Activated CD4-positive, alpha-beta T cell treated with anti-CD3 and anti-CD28 coated beads, Interleukin-2, amount 50 U/mL, for 24 hours (primary cell): Measurements from ENCODE around the gene GNAT1.
A peak's percentile ranks its signal among the peaks of the same experiment; 100 is the strongest.
"Not testable (repeated sequence)": the region's sequence is repeated elsewhere in the genome, so short reads cannot be mapped to it uniquely, and the experiment has no call there.

Experiments used
- DNase-seq, 2 donors: peaks; one replicate each; pipeline ENCODE4 v3.0.0-alpha.2; 2020; ENCODE audit warnings: low read depth in 1 of 2, low spot score in 1 of 2

Gene GNAT1

GRCh38 chr3:50217681-50218080 lies 26.3 kb downstream of the GNAT1 start:
- DNase-seq, result no peak

- no peak for DNase-seq
Measured at GRCh38 chr3:50218448-50218847, 27.0 kb downstream of the GNAT1 start.

DNA sequence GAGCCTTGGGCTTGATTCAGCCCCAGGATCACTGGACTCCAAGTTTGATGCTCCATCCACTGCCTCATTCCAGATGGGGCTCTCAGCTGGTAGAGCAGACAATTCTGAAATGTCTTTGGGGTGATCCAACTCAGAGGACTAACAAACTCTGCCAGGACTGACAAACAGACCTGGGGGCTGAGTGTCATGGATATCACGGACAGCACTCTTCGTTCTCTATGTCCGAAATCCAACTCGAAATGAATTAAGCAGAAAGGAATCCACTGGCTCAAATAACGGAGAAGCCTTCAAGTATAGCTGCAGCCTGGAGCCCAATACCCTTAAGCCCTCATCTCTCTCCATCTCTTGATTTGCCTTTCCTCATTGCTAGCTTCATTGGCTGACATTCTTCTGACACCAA lies 27.9 kb downstream of the GNAT1 start:
- DNase-seq, result no peak

- DNase-seq, result no peak
Measured at GRCh38 chr3:50220109-50220508, 28.7 kb downstream of the GNAT1 start.

GRCh38 chr3:50221051-50221410 lies 29.6 kb downstream of the GNAT1 start:
- no peak for DNase-seq

- DNase-seq, result no peak
Measured at GRCh38 chr3:50221411-50222168, 30.2 kb downstream of the GNAT1 start.

DNA sequence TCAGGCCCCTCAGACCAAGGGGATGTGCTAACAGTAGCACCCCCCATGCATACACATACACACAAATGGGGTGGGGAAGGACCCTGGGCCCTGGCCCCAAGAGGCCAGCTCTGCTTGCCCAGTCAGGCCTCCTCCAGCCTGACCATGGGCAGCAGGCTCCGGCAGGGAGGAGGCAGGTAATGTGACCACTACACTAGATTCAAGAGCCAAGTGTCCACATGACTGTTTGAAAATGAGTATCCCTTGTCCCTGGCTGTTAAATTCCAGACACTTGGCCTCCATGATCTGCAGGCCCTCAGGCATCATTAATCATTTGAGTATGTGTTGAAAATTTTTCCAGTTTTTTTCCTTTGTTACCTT lies 30.7 kb downstream of the GNAT1 start:
- DNase-seq, result no peak

DNA sequence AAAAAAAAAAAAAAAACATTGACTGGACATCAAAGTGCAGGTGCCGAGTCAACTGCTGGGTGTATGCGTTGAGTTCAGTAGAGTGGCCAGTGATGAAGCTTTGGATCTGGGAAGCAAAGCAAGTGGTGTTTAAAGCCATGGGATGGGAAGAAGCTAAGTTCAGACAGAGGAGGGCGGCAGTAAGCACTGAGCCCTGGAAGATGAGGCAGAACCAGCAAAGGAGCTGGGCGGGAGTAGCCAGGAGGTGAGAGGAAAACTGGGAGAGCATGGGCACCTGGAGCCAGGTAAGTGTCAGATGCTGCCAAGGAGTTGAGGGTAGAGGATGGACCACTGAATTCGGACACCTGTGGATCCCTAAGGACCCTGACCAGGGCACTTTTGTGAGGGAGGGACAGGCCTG lies 33.2 kb downstream of the GNAT1 start:
- DNase-seq, result no peak

GRCh38 chr3:50226888-50227389 lies 35.5 kb downstream of the GNAT1 start:
- peak in 1 of 2 donors; percentile 37 for DNase-seq

DNA sequence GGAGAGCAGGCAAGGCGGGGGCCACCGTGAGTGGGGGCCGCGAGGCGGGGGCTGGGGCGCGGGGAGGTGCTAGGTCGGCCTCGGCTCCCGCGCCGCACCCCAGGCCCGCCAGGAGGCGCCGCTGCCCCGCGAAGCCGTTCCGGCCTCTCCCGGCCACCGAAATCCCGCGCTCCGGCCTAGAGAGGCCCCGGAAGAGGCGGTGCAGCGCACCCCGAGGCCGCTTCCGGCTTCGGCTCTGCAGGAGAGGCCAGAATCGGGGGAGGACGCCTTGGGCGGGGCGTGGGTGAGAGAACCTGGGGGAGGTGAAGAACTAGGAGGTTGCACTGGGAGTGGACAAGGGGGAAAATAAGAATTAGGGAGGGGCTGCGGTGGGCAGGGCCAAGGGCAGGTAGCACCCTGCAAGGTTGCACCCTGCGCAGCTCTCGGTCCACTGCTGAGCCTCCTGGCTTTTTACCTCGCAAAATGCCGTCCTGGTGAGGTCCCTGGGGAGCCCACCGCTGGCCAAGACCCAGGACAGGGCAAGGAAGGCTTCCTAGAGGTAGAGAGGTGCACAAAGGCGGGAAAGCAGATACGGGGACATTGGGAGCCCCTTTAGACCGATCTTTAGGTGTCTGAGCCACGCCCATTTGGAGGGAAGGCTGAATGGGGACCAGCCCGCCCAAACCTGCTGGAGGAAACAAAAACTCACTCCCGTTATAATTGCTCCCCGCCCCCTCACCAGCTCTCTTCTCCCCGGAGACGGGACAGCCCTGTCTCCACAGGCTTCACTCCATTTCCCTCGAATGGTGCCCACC lies 36.2 kb downstream of the GNAT1 start:
- DNase-seq, result peak; percentile 73 to 84

DNA sequence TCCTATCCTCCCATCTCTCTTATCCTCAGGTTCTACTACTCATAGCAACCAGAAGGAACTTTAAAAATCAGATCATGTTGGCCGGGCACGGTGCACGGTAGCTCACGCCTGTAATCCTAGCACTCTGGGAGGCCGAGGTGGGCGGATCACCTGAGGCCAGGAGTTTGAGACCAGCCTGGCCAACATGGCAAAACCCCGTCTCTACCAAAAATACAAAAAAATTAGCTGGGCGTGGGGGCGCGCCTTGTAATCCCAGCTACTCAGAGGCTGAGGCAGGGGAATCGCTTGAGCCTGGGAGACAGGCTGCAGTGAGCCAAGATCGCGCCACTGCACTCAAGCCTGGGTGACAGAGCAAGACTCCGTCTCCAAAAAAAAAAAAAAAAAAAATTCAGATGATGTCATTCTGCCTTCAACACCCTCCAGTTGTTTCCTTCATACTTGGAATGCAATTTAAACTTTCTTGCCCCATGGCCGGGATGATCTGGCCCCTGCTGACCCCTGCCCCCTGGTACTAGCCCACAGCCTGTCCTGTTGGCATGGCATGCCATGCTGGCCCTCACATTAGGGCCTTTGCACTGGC lies 36.9 kb downstream of the GNAT1 start:
- not testable (repeated sequence) for DNase-seq

GRCh38 chr3:50229490-50229889 lies 38.1 kb downstream of the GNAT1 start:
- DNase-seq, result no peak

DNA sequence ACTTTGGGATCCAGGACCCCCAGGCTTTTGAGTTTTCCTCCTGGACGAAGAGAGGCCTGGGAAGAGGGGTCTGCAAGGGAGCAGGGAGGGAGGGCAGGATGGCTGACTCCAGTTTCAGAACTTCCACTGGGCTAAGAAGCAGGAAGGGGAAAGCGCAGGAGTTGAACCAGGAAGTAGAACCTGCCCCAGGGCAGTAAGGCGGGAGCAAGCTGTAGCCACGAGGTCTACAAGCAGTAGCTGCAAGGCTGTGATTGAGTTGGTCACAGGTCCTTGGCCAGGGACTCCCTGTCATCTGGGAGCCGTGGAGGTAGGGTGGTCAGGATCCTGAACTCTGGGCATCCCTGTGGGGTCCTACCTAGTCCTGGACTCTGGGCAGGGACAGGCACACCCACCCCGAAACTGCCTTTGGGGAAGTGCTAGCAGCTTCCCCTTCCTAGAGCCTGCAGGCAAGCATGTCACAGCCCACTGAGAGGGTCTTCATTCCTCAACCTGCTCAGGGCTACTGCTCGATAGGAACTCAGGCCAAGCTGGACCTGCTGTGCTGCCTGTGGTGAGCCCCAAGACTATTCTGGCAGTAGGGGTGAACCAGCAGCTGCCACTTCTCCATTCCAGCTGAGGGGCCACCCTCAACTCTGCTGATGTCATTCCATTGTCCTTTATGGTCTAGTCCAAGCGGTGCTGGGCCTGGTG lies 38.8 kb downstream of the GNAT1 start:
- no peak for DNase-seq

DNA sequence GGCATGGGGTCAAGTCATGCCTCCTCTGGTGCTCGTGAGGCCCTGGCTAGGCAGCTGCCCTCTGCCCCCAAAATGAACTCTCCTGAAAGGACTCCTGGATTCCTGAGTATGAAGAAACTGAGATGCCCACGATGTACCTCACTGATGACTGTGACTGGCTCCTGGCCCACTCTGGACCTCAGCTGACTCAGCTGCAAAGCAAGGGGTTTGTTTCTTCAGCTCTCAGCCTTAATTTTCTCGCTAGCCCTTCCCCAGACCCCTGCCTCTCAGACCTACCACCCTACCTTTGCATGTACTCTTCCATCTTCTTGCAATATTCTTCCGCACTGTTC lies 39.4 kb downstream of the GNAT1 start:
- no peak for DNase-seq

- no peak for DNase-seq
Measured at GRCh38 chr3:50231581-50231980, 40.2 kb downstream of the GNAT1 start.

DNA sequence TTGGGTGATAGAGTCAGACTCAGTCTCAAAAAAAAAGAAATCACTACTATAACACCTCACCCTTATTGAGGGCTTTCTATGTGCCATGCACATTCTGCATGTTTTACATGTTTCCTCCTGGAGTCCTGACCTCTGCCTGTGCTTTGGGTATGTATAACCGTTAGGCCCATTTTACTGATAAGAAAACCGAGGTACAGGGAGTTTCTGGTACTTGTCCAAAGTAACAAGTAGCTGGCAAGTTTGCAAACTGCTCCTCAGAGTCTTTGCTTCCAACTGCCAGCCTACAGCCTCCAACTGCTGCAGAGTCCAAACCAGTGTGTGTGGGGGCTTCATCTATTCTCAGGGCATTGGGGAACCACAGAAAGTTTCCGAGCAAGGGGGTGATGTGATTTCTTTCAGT lies 40.9 kb downstream of the GNAT1 start:
- DNase-seq, result no peak

DNA sequence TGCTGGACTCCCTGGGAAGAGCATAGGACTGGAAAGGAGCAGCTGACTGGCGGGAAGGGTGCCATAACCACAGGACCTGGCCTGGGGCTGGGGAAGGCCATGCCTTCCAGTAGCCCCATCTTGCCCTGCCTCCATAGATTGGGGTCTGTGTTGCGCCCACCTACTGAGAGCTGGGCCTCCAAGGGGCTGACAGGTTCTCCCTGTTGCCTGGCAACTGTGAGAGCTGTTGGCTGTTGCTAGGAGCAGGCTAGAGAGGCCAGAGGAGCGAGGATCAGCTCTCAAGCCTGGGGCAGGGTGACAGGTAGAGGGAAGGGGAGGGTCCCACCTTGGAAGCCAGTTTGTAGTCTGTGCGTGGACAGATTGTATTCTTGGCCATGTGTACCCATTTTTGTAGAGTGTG lies 41.8 kb downstream of the GNAT1 start:
- DNase-seq, result no peak

GRCh38 chr3:50235716-50236483 lies 44.5 kb downstream of the GNAT1 start, which contains the start of gene GNAI2:
Gene GNAI2 (plus strand): TSS chr3:50236204. CDS start chr3:50236336, 132 bp downstream.
- peak; percentile 97 for DNase-seq

- DNase-seq, result no peak
Measured at GRCh38 chr3:50236484-50237132, 45.2 kb downstream of the GNAT1 start.

DNA sequence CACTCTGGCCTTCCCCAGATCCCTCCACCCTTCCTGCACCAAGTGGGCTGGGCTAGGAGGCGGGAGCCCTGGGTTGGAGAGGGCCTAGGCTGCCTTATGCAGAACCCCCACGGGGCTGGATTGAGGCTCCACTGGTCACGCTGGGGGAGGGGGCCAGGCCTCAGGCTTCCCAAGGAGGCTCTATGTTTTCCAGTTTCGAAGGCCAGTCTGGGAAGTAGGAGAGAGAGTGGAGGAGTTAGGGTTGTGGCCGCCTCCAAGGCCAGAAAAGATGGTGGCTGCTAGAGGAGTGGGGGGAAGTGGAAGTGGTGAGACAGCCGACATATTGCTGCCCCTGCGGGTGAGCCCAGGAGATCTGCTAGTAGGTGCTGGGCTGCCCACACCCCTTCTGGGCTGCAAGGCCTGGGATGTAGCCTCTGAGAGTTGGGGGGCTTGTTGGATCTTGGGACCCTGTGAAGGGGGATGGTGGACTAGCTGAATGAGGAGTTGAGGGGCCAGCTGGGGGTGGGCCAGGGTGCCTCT lies 45.8 kb downstream of the GNAT1 start:
- no peak for DNase-seq
